HG03039 (cell line): ENCODE measurements around the gene SLC6A13.
"Not testable (repeated sequence)": the region's sequence is repeated elsewhere in the genome, so short reads cannot be mapped to it uniquely, and the experiment has no call there.

ENCODE experiments used
- ATAC-seq: cut with Tn5 transposase; IDR thresholded peaks from one replicate; pipeline ENCODE4 v1.9.1; 2021; ENCODE audit warnings: mild to moderate bottlenecking, moderate library complexity; ENCODE audit not compliant: unreplicated experiment

SLC6A13 gene

DNA sequence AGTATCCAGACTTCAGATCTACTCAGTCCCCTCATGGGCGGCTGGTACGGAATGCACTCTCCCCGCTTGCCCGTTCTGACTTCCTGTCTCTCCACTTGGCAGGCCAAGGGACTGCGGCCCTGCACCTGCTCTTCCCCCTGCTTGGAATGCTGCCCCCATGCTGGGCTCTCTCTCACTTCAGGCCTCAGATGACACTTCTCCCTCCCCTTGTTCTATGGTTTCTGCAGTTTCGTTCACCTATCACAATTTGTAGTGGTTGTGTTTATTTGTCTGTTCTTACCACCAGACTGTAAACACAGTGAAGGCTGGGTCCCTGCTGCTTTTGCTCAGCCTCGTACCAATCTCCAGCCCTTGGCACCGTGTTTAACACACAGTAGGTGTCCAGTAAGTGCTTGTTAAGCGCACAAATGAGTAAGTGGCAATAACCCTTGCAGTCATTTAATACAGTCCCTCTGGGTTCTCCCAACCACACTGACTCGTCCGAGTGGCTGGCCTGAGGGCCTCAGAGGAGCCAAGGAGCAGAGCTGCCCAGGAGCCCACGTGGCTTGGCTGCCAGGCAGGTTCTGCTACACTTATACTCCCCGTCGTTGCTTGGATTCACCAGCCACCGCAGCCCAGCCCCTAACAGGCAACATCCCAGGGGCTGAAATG, 60.4 kb downstream of the SLC6A13 start:
- ATAC-seq: no peak

DNA sequence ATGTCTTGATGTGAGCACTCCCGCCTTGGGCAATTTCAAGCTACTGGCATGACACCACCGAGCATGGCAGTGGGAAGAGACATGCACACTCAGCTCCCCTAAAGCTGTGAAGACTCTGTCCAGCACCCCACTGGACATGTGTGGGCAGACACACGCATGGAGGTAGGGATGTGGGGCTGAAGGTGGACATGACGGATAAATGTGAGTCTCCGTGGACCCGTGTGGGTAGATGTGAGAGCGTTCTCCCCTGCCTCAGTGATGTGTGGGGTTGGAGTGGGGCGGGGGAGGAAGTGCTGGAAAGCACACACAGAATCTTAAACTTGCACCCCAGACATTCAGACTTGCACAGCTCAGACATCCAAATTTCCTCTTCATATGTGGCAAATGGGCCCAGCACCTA, 61.3 kb downstream of the SLC6A13 start:
- no peak for ATAC-seq

DNA sequence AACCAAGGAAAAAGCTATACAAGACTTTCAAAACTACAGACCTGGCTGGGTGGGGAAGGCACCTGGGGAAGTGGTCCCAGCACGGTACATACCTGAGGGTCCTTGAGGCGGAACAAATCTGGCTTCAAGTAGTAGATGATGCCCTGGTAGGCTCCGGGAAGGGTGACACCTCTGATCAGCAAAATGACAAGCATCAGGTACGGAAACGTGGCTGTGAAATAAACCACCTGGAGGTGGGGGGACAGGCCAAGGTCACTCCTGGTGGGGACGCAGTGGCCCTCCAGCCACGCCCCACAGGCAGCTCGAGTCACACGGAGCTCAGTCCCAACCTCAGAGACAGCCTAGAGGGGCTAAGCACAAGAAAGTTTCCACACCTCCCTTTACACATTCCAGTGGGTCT, 63.9 kb downstream of the SLC6A13 start:
- ATAC-seq: no peak

DNA sequence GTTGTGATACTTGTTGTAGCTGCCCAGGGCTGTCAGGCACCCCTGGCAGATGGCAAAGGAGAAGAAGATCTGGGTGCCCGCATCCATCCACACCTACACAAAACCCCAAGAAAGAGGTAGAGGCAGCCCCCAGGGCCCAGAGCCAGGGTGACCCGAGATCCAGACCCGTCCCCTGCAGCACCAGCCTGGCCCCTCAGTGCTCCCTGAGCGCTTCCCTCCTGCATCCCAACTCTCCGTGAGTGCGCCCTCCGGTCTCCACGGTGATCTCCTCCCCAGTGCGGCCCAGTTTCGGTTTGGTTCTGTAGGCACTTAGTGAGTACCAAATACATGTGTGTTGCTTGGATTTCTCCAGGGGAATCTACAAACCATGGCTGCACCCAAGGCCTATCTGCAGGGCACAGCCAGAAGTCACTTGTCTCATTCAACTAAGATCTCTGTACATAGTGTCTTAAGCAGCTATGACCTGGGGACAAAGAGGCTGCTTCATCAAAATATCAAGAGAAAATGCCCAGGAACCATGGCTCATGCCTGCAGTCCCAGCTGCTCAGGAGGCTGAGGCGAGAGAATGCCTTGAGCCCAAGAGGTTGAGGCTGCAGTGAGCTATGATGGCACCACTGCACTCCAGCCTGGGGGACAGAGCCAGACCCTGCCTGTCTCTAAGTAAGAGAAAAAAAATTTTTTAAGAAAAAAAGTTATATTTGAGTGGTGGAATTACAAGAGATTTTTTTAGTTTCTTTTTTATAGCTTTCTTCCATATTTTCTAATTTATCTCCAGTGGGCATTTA, 64.5 kb downstream of the SLC6A13 start:
- no peak for ATAC-seq

DNA sequence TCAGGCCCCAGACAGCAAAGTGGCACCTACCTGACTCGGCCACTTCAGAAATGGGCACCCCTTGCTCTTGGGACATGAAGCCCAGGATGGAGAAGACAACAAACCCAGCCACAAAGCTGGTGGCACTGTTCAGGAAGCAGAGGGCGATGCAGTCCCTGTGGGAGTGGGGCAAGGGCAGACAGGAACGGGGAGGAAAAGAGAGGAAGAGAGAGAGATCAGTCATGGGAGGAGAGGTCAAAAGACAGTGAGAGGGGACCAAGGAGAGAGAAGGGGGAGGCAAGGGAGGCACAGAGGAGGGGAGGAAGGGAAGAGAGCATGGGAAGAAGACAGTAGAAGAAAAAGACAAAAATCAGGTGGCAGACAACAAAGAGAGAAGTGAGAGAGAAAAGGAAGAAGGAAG, 65.3 kb downstream of the SLC6A13 start:
- no peak for ATAC-seq

- ATAC-seq: no peak
These were observed 66.2 kb downstream of the SLC6A13 start for GRCh38 chr12:196436-196835.

GRCh38 chr12:195951-196350, 66.7 kb downstream of the SLC6A13 start:
- ATAC-seq: no peak

DNA sequence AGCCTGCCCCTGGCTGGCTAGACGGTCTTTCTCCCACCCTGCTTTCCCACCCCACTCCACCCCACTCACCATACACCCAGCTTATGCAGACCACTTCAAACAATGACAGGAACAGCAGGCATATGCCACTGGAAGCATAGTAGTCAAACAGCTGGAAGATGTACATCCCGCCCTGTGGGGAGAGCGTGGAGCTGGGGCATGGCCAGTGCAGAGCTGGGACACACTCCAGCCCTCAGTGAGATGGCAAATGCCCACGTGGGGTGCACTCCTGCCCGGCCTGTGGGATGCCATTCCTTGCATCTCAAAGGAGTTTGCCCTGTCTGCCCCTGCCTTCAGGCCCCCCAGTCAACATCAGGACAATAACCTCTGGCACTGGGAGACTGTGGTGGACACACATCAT, 67.5 kb downstream of the SLC6A13 start:
- no peak for ATAC-seq

- ATAC-seq: no peak
These were observed 68.4 kb downstream of the SLC6A13 start for GRCh38 chr12:194276-194675.

GRCh38 chr12:193261-193660, 69.4 kb downstream of the SLC6A13 start:
- no peak for ATAC-seq

DNA sequence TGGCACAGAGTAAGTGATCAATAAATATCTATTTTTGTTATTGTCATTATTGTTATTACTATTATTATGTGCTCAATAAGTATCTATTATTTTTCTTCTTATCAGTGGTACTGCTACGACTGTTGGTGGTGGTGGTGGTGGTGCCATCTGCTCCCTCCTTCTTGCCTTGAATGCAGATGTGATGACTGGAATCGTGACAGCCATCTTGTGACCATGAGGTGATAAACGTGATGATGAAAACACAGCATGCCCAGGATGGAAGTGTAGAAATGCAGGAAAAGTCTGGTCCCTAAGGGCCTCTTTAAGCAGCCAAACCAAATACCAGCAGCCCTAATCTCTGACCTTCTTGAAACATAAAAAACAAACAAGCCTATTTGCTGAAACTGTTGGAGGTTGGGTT, 71.1 kb downstream of the SLC6A13 start:
- ATAC-seq: no peak

- ATAC-seq: no peak
These were observed 71.8 kb downstream of the SLC6A13 start for GRCh38 chr12:190881-191280.

- no peak for ATAC-seq
These were observed 73.0 kb downstream of the SLC6A13 start for GRCh38 chr12:189622-189962.

- no peak for ATAC-seq
These were observed 73.6 kb downstream of the SLC6A13 start for GRCh38 chr12:188910-189621.

DNA sequence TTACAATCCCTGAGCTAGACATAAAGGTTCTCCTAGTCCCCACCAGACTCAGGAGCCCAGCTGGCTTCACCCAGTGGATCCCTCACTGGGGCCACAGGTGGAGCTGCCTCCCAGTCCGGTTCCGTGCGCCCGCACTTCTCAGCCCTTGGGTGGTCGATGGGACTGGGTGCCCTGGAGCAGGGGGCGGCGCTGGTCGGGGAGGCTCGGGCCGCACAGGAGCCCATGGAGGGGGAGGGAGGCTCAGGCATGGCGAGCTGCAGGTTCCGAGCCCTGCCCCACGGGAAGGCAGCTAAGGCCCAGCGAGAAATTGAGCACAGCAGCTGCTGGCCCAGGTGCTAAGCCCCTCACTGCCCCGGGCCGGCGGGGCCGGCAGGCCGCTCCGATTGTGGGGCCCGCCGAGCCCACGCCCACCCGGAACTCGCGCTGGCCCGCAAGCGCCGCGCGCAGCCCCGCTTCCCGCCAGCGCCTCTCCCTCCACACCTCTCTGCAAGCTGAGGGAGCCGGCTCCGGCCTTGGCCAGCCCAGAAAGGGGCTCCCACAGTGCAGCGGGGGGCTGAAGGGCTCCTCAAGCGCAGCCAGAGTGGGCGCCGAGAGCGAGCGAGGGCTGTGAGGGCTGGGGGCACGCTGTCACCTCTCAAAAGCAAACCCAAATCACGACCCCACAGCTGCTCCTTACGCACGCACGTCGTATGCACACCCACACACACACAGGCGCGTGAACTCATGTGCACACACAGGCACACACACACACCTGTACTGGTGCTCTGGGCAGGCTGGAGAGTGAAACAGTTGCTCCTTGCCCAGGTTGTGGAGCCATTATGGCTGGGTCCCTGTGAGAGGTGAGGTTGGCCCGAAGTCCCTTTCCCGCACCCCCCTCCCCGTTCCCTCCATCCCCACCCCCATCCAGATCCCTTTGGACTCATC, 74.4 kb downstream of the SLC6A13 start:
- ATAC-seq: not testable (repeated sequence)

DNA sequence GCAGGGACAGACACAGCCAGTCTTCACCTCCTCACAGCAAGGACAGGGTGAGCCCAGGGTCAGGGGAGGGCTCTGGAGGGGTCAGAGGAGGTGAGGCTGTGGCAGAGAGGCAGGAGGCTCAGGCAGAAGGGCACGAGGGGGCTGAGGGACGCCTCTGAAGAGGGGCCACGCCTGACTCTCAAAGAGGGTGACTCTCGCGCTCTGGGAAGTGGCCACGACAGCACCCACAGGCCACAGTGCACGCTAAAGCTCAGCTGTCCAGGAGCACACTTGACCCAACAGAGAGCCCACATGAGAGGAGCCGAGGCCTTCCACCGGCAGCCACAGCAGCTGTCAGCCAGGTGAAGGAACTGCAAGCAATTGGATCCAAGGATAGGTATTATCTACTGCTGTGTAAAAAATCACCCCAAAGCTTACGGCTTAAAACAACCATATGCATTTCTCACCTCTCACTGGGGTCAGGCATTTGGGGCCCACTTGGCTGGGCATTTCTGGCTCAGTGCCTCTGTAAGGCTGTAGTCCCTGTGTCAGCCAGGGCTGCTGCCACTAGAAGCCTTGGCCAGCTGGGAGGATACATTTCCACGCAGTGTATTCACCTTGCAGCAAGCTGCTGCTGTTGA, 76.5 kb downstream of the SLC6A13 start:
- no peak for ATAC-seq

- no peak for ATAC-seq
These were observed 77.1 kb downstream of the SLC6A13 start for GRCh38 chr12:185576-185955.

- no peak for ATAC-seq
These were observed 77.6 kb downstream of the SLC6A13 start for GRCh38 chr12:184811-185575.

GRCh38 chr12:182381-182892, 80.2 kb downstream of the SLC6A13 start:
- ATAC-seq: no peak

- ATAC-seq: no peak
These were observed 80.7 kb downstream of the SLC6A13 start for GRCh38 chr12:181921-182320.
